Peyer's patch (tissue), 4 donors: ENCODE results near the gene NFASC. TPM values are rescaled to one million over a fixed set of nuclear protein-coding genes. Genes with fewer than 3 reads are reported as not detected.

Experiments used
- DNase-seq, 3 donors: peaks; one replicate each; pipeline ENCODE4 v3.0.0-alpha.2; 2017 to 2019
- H3K27ac ChIP-seq, 4 donors: fragments of 200-600 bp; sonication (generic); one replicate each; pipeline ENCODE4 v1.5.1; 2016 to 2019
- H3K27me3 ChIP-seq, 2 donors: fragments of 200-600 bp; sonication (generic); one replicate each; pipeline ENCODE4 v1.5.1; 2019
- H3K36me3 ChIP-seq, 3 donors: fragments of 200-600 bp; sonication (generic); one replicate each; pipeline ENCODE4 v1.5.1; 2016 to 2019
- H3K4me1 ChIP-seq, 4 donors: fragments of 200-600 bp; sonication (generic); one replicate each; pipeline ENCODE4 v1.5.1; 2016 to 2019
- H3K4me3 ChIP-seq, 4 donors: fragments of 200-600 bp; sonication (generic); 1 replicate in 3 of 4; 2 replicates in 1 of 4; pipeline ENCODE4 v1.5.1; 2016 to 2019; ENCODE audit warnings: mild to moderate bottlenecking in 1 of 4
- H3K9me3 ChIP-seq, 4 donors: fragments of 200-600 bp; sonication (generic); one replicate each; pipeline ENCODE4 v1.5.1; 2016 to 2019; ENCODE audit warnings: mild to moderate bottlenecking in 1 of 4
- CTCF ChIP-seq, 6 experiments: fragments of 450-650 bp in 4 of 6; fragments of 200-600 bp in 2 of 6; sonication (generic) in 1 of 6; IDR thresholded peaks; one replicate each; pipeline ENCODE4 v1.5.1; 2017 to 2019; ENCODE audit warnings: antibody characterized with exemption in 6 of 6, mild to moderate bottlenecking in 3 of 6, moderate library complexity in 1 of 6
- POLR2A ChIP-seq, 2 donors: fragments of 450-650 bp; IDR thresholded peaks; one replicate each; pipeline ENCODE4 v1.5.1; 2017; ENCODE audit warnings: antibody characterized with exemption in 2 of 2, mild to moderate bottlenecking in 2 of 2, moderate library complexity in 2 of 2
- total RNA-seq, 4 donors: library from RNA; depleted of rRNA; stranded (reverse); fragments of >200 nt; gene quantifications; one replicate each; pipeline ENCODE4 v1.1.0, GENCODE V29; 2016

The NFASC gene
- total RNA-seq, 4 donors from 2014 or later = 3.2 to 90.0 (median 13.2) TPM

- DNase-seq = no peak
- Histone ChIP-seq H3K27ac (no peak overlapping the region), H3K4me3 (no peak overlapping the region), H3K4me1 (no peaks in the 10 kb centered on the region), H3K27me3 (no peaks in the 10 kb centered on the region), H3K9me3 (no peaks in the 10 kb centered on the region), H3K36me3 (no peaks in the 10 kb centered on the region)
- no peak for TF ChIP-seq POLR2A (IDR thresholded peaks at IDR 0.05)
- no peak for TF ChIP-seq CTCF (IDR thresholded peaks at IDR 0.05)
Measured at GRCh38 chr1:205028390-205028789, 157.7 kb downstream of the NFASC start.

GRCh38 chr1:205028924-205029323 lies 158.3 kb downstream of the NFASC start:
- Histone ChIP-seq H3K9me3 (no peaks in the 10 kb centered on the region), H3K27ac (no peak overlapping the region), H3K27me3 (no peaks in the 10 kb centered on the region), H3K4me1 (no peaks in the 10 kb centered on the region), H3K4me3 (no peak overlapping the region), H3K36me3 (no peaks in the 10 kb centered on the region)
- DNase-seq = no peak
- TF ChIP-seq POLR2A (IDR thresholded peaks at IDR 0.05) (no peak), CTCF (IDR thresholded peaks at IDR 0.05) (no peak)

- no peak for TF ChIP-seq CTCF (IDR thresholded peaks at IDR 0.05)
- TF ChIP-seq POLR2A (IDR thresholded peaks at IDR 0.05) = no peak
- DNase-seq = no peak
- H3K27me3 ChIP-seq = no peaks in the 10 kb centered on the region
- H3K4me3 ChIP-seq = no peak overlapping the region
- no peak overlapping the region for H3K27ac ChIP-seq
- H3K4me1 ChIP-seq = no peaks in the 10 kb centered on the region
- H3K36me3 ChIP-seq = no peaks in the 10 kb centered on the region
- H3K9me3 ChIP-seq = no peaks in the 10 kb centered on the region
Measured at GRCh38 chr1:205030241-205030640, 159.6 kb downstream of the NFASC start.

GRCh38 chr1:205030896-205031295 lies 160.2 kb downstream of the NFASC start:
- no peak for DNase-seq
- Histone ChIP-seq H3K4me3 (no peak overlapping the region), H3K27ac (no peak overlapping the region), H3K4me1 (no peaks in the 10 kb centered on the region), H3K9me3 (no peaks in the 10 kb centered on the region), H3K27me3 (no peaks in the 10 kb centered on the region), H3K36me3 (no peaks in the 10 kb centered on the region)
- TF ChIP-seq POLR2A (IDR thresholded peaks at IDR 0.05) = no peak
- TF ChIP-seq CTCF (IDR thresholded peaks at IDR 0.05) = no peak

GRCh38 chr1:205032508-205032907 lies 161.8 kb downstream of the NFASC start:
- TF ChIP-seq CTCF (IDR thresholded peaks at IDR 0.05) (no peak), POLR2A (IDR thresholded peaks at IDR 0.05) (no peak)
- DNase-seq = no peak
- Histone ChIP-seq H3K4me3 (no peak overlapping the region), H3K9me3 (no peaks in the 10 kb centered on the region), H3K27ac (no peak overlapping the region), H3K27me3 (no peaks in the 10 kb centered on the region), H3K4me1 (no peaks in the 10 kb centered on the region), H3K36me3 (no peaks in the 10 kb centered on the region)

- peaks cover 0 to under 1% (median 0%) of the 10 kb centered on the region in 4 donors for H3K4me1 ChIP-seq
- H3K9me3 ChIP-seq = no peaks in the 10 kb centered on the region
- DNase-seq = no peak
- H3K36me3 ChIP-seq = no peaks in the 10 kb centered on the region
- H3K27me3 ChIP-seq = no peaks in the 10 kb centered on the region
- H3K4me3 ChIP-seq = no peak overlapping the region
- TF ChIP-seq CTCF (IDR thresholded peaks at IDR 0.05) (no peak), POLR2A (IDR thresholded peaks at IDR 0.05) (no peak)
- no peak overlapping the region for H3K27ac ChIP-seq
Measured at GRCh38 chr1:205037539-205037938, 166.9 kb downstream of the NFASC start.
